Esophagus muscularis mucosa (tissue), 4 donors: ENCODE results near the gene EPOP. TPM values are rescaled to one million over a fixed set of nuclear protein-coding genes. Genes with fewer than 3 reads are reported as not detected.

Experiments used
- DNase-seq: peaks from one replicate; pipeline ENCODE4 v3.0.0-alpha.2; 2017; ENCODE audit errors: extremely low spot score
- H3K27ac ChIP-seq, 4 donors: fragments of 200-600 bp; sonication (generic); replicated peaks in 1 of 4; 1 replicate in 3 of 4; 2 replicates in 1 of 4; pipeline ENCODE4 v1.5.1; 2016 to 2019; ENCODE audit warnings: mild to moderate bottlenecking in 1 of 4
- H3K27me3 ChIP-seq, 4 donors: fragments of 200-600 bp; sonication (generic); one replicate each; pipeline versions ENCODE4 v1.5.1 to v1.6.0; 2016 to 2019
- H3K36me3 ChIP-seq, 4 donors: fragments of 200-600 bp; sonication (generic); one replicate each; pipeline ENCODE4 v1.5.1; 2016 to 2019
- H3K4me1 ChIP-seq, 4 donors: fragments of 200-600 bp; sonication (generic); one replicate each; pipeline ENCODE4 v1.5.1; 2016 to 2019
- H3K4me3 ChIP-seq, 4 donors: fragments of 200-600 bp; sonication (generic); 1 replicate in 2 of 4; 2 replicates in 2 of 4; pipeline ENCODE4 v1.5.1; 2016 to 2019; ENCODE audit warnings: mild to moderate bottlenecking in 4 of 4, moderate library complexity in 1 of 4
- H3K9me3 ChIP-seq, 4 donors: fragments of 200-600 bp; sonication (generic); 1 replicate in 3 of 4; 2 replicates in 1 of 4; pipeline ENCODE4 v1.5.1; 2016 to 2019
- CTCF ChIP-seq, 3 experiments: fragments of 200-600 bp in 2 of 3; fragments of 450-650 bp in 1 of 3; sonication (generic) in 2 of 3; IDR thresholded peaks; one replicate each; pipeline ENCODE4 v1.5.1; 2017 to 2019; ENCODE audit warnings: antibody characterized with exemption in 3 of 3, mild to moderate bottlenecking in 2 of 3, moderate library complexity in 1 of 3
- EP300 ChIP-seq: sonication (generic); formaldehyde crosslinking; IDR thresholded peaks from one replicate; pipeline ENCODE4 v1.6.1; 2017; ENCODE audit warnings: antibody characterized with exemption
- POLR2A ChIP-seq: fragments of 450-650 bp; IDR thresholded peaks from one replicate; pipeline ENCODE4 v1.6.1; 2017; ENCODE audit warnings: antibody characterized with exemption, moderate library complexity, mild to moderate bottlenecking, low read depth
- POLR2AphosphoS5 ChIP-seq, 2 donors: sonication (generic); formaldehyde crosslinking; IDR thresholded peaks; one replicate each; pipeline ENCODE4 v1.6.1; 2017; ENCODE audit warnings: antibody characterized with exemption in 2 of 2
- WGBS: methylation state at CpG from one replicate; pipeline ENCODE4 v1.1.5; 2018; 5-methylcytosine and 5-hydroxymethylcytosine counted together
- intact Hi-C: fragments of 100-400 bp; cut with DNase I; formaldehyde crosslinking; loops from one replicate; pipeline ENCODE4 v1.15.1; 2023
- total RNA-seq, 4 donors: library from RNA; depleted of rRNA; stranded (reverse); fragments of >200 nt; gene quantifications; one replicate each; pipeline versions ENCODE4 v1.1.0 to v1.2.1, GENCODE V29; 2016

The EPOP gene
- total RNA-seq, 4 donors from 2014 or later, result 0.42 to 7.3 (median 2.7) TPM

- no peak for DNase-seq
- intact Hi-C loops, result loop anchor here (10.0 kb wide), 2 partner anchors 58 to 148 kb away; partner anchors contain the start of gene SRCIN1
- TF ChIP-seq POLR2A (no peak), CTCF (IDR thresholded peaks at IDR 0.05) (peak in 2 of 3 experiments; percentile 38 to 50)
Measured at GRCh38 chr17:38663125-38663751, 11.5 kb downstream of the EPOP start.

GRCh38 chr17:38660097-38661025 lies 14.4 kb downstream of the EPOP start:
- Histone ChIP-seq H3K27ac (no peak overlapping the region), H3K9me3 (no peaks in the 10 kb centered on the region), H3K36me3 (no peaks in the 10 kb centered on the region), H3K4me1 (peaks cover 0 to 17% (median 7%) of the 10 kb centered on the region in 4 donors), H3K27me3 (peaks cover 0 to 45% (median 0%) of the 10 kb centered on the region in 4 donors), H3K4me3 (no peak overlapping the region)
- TF ChIP-seq EP300, result no peak
- TF ChIP-seq POLR2A, result no peak
- TF ChIP-seq CTCF (IDR thresholded peaks at IDR 0.05), result no peak
- no peak for TF ChIP-seq POLR2AphosphoS5 (IDR thresholded peaks at IDR 0.05)
- intact Hi-C loops, result loop anchor here (10.0 kb wide), 2 partner anchors 56 to 146 kb away; partner anchors contain the start of gene SRCIN1
- DNase-seq, result no peak
- 67% methylated on average over 14 of the region's 16 CpGs for WGBS

More at GRCh38 chr17:38663125-38663751, 11.5 kb downstream of the EPOP start:
- peaks cover 0 to 17% (median 3%) of the 10 kb centered on the region in 4 donors for H3K4me1 ChIP-seq
- peaks cover 0 to 23% (median 0%) of the 10 kb centered on the region in 4 donors for H3K27me3 ChIP-seq
- WGBS, result 34% methylated on average over 9 of the region's 9 CpGs
- H3K9me3 ChIP-seq, result no peaks in the 10 kb centered on the region
- no peak overlapping the region for H3K4me3 ChIP-seq
- no peak overlapping the region for H3K27ac ChIP-seq
- no peaks in the 10 kb centered on the region for H3K36me3 ChIP-seq

- 71% methylated on average over 4 of the region's 7 CpGs for WGBS
- no peak for DNase-seq
- Histone ChIP-seq H3K27me3 (peaks cover 0 to 55% (median 3%) of the 10 kb centered on the region in 4 donors), H3K27ac (no peak overlapping the region), H3K36me3 (no peaks in the 10 kb centered on the region), H3K4me3 (no peak overlapping the region), H3K9me3 (no peaks in the 10 kb centered on the region), H3K4me1 (peaks cover 0 to 17% (median 8%) of the 10 kb centered on the region in 4 donors)
- TF ChIP-seq CTCF (IDR thresholded peaks at IDR 0.05) (no peak), POLR2A (no peak), POLR2AphosphoS5 (IDR thresholded peaks at IDR 0.05) (no peak), EP300 (no peak)
- intact Hi-C loops, result no loop called here
Measured at GRCh38 chr17:38659415-38659814, 15.3 kb downstream of the EPOP start.

GRCh38 chr17:38658741-38659345 lies 15.9 kb downstream of the EPOP start:
- 49% methylated on average over 9 of the region's 13 CpGs for WGBS
- H3K4me1 ChIP-seq, result peaks cover 0 to 18% (median 8%) of the 10 kb centered on the region in 4 donors
- H3K27me3 ChIP-seq, result peaks cover 0 to 57% (median 3%) of the 10 kb centered on the region in 4 donors
- H3K36me3 ChIP-seq, result no peaks in the 10 kb centered on the region
- no peaks in the 10 kb centered on the region for H3K9me3 ChIP-seq
- no peak overlapping the region for H3K27ac ChIP-seq
- TF ChIP-seq CTCF (IDR thresholded peaks at IDR 0.05) (no peak), POLR2AphosphoS5 (IDR thresholded peaks at IDR 0.05) (no peak), EP300 (no peak), POLR2A (no peak)
- intact Hi-C loops, result no loop called here
- H3K4me3 ChIP-seq, result no peak overlapping the region
- no peak for DNase-seq
